ENCODE measurements around the gene MEGF11.

DNA sequence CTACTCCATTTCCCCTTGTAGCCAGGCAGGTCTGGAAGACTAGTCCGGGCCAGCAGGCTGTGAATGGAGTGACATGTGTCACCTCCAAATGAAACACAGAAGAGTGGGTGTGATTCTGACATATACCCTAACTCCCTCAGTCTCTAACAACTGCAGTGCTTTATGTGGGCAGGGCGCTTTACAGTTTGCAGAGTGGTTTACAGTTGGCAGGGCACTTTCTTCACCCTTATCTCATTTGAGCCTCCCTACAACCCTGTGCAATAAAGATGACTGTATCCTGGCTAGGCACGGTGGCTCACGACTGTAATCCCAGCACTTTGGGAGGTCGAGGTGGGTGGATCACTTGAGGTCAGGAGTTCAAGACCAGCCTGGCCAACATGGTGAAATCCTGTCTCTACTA lies 208.0 kb downstream of the MEGF11 start:
- TF ChIP-seq CTCF (IDR thresholded peaks at IDR 0.05), result no peak
- TF ChIP-seq POLR2A (IDR thresholded peaks at IDR 0.05), result no peak
